22Rv1 (cell line): ENCODE data around the gene RS1.

Experiments
- ZFX ChIP-seq: fragments of 450-650 bp; IDR thresholded peaks from 2 replicates; pipeline ENCODE4 v1.6.1; 2017; ENCODE audit warnings: antibody characterized with exemption, borderline replicate concordance
- TF ChIP-seq, protein P1 (sequence below): fragments of 450-650 bp; IDR thresholded peaks from 2 replicates; pipeline ENCODE4 v1.5.1; 2017; ENCODE audit warnings: mild to moderate bottlenecking

DNA sequence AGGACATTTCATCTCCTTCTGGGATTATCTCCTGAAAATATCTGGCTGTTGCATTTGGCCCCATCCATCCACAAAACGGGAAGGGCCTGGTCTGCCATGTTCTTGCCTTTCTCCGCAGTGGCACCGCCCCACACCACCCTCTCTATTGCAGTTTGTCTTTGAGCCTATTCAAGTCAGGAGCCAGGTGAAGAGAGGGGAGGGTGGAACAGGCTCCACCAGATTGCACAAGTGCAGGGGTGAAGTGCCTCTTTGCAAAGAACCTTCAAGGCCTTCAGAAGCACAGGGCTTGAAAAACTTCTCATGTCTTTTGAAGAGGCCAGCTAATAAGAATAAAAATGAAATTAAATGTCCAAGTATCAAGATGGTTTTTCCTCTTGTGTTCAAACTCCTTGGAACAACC, 28.7 kb downstream of the RS1 start:
- TF ChIP-seq, protein P1, sequence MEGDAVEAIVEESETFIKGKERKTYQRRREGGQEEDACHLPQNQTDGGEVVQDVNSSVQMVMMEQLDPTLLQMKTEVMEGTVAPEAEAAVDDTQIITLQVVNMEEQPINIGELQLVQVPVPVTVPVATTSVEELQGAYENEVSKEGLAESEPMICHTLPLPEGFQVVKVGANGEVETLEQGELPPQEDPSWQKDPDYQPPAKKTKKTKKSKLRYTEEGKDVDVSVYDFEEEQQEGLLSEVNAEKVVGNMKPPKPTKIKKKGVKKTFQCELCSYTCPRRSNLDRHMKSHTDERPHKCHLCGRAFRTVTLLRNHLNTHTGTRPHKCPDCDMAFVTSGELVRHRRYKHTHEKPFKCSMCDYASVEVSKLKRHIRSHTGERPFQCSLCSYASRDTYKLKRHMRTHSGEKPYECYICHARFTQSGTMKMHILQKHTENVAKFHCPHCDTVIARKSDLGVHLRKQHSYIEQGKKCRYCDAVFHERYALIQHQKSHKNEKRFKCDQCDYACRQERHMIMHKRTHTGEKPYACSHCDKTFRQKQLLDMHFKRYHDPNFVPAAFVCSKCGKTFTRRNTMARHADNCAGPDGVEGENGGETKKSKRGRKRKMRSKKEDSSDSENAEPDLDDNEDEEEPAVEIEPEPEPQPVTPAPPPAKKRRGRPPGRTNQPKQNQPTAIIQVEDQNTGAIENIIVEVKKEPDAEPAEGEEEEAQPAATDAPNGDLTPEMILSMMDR, result no peak
- TF ChIP-seq ZFX, result no peak
